T-helper 9 cell (primary cell): ENCODE results near the gene SLC25A31.

Source experiments
- DNase-seq: peaks from one replicate; pipeline ENCODE4 v3.0.0-alpha.2; 2020

SLC25A31 gene

GRCh38 chr4:127778102-127778501 lies 47.9 kb downstream of the SLC25A31 start:
- DNase-seq = no peak

- no peak for DNase-seq
Observed at GRCh38 chr4:127780598-127780997, 50.4 kb downstream of the SLC25A31 start.

- no peak for DNase-seq
Observed at GRCh38 chr4:127781300-127782024, 51.3 kb downstream of the SLC25A31 start.

- DNase-seq = no peak
Observed at GRCh38 chr4:127782025-127782274, 51.8 kb downstream of the SLC25A31 start.

GRCh38 chr4:127782275-127783025 lies 52.2 kb downstream of the SLC25A31 start, which contains the start of gene HSPA4L:
Gene HSPA4L, plus strand, starts transcription at chr4:127782322. Its CDS starts 229 bp downstream, at chr4:127782551.
- no peak for DNase-seq

- no peak for DNase-seq
Observed at GRCh38 chr4:127783026-127783769, 53.0 kb downstream of the SLC25A31 start.

GRCh38 chr4:127783955-127784770 lies 54.0 kb downstream of the SLC25A31 start:
- DNase-seq = no peak

GRCh38 chr4:127788517-127788916 lies 58.3 kb downstream of the SLC25A31 start:
- no peak for DNase-seq

GRCh38 chr4:127791391-127791790 lies 61.2 kb downstream of the SLC25A31 start:
- DNase-seq = no peak

- no peak for DNase-seq
Observed at GRCh38 chr4:127793528-127793927, 63.3 kb downstream of the SLC25A31 start.

- no peak for DNase-seq
Observed at GRCh38 chr4:127799711-127800110, 69.5 kb downstream of the SLC25A31 start.

GRCh38 chr4:127809173-127809800 lies 79.1 kb downstream of the SLC25A31 start:
- no peak for DNase-seq

GRCh38 chr4:127810551-127810950 lies 80.4 kb downstream of the SLC25A31 start:
- DNase-seq = no peak

- DNase-seq = no peak
Observed at GRCh38 chr4:127822430-127822829, 92.2 kb downstream of the SLC25A31 start.
